GM21390 (cell line): ENCODE results near the gene ADAMTSL1.

Experiments
- ATAC-seq: cut with Tn5 transposase; IDR thresholded peaks from one replicate; pipeline ENCODE4 v1.9.1; 2021; ENCODE audit not compliant: unreplicated experiment

ADAMTSL1 gene

GRCh38 chr9:18891946-18892670 is 418.2 kb downstream of the ADAMTSL1 start:
- ATAC-seq, result no peak

DNA sequence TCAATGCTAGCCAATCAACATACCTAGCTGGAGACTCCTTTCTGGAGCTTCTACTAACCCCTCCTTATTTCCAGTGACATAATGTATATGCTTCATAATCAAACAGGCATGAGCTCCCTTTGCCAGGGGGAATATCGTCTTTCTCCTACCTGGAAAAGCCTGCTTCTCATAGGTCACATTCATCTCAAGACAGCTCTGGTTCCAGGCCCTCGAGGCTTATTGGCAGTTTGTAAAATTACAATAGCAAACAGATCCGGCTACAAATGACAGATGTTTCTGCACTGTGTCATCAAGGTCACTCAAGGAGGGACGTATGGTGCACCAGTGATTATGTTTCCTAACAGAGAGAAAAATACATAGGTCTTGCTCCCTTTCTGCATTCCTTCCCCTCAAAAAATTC is 419.1 kb downstream of the ADAMTSL1 start:
- no peak for ATAC-seq

DNA sequence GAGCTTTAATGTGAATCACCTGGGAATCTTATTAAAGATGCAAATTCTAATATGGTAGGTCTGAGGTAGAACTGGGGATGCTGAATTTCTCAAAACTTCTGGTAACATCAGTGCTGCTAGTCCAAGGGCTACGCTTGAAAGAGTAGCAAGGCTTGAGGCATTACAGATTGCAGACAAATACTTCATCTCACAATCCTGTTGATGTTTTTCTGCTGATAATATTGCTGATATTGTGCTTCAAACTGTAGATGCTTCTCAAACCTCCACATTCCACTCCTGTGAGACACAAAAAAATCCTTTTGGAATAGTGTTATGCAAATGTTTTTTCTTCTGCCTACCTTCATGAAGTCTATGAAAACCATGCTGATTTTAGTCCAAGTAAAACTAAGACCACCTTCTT is 419.5 kb downstream of the ADAMTSL1 start:
- no peak for ATAC-seq

- ATAC-seq, result no peak
Observed at GRCh38 chr9:18896004-18896403, 422.1 kb downstream of the ADAMTSL1 start.

GRCh38 chr9:18896531-18897179 is 422.7 kb downstream of the ADAMTSL1 start:
- ATAC-seq, result no peak

DNA sequence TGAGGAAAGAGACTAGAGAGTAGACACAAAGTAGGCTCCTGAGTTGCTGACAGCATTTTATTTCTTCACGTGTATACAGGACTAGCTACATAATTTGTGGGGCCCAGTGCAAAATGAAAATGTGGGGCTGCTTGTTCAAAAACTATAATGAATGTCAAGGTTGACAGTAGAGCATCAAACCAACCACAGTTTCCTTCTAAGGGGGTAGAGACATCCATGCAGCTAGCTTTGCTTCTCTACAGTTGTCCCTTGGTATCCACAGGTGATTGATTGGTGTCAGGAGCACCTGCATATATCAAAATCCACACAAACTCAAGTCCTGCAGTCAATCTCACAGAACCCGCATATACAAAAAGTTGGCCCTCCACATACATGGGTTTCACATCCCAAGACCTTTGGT is 429.5 kb downstream of the ADAMTSL1 start:
- no peak for ATAC-seq

GRCh38 chr9:18905028-18905882 is 431.3 kb downstream of the ADAMTSL1 start:
- no peak for ATAC-seq

DNA sequence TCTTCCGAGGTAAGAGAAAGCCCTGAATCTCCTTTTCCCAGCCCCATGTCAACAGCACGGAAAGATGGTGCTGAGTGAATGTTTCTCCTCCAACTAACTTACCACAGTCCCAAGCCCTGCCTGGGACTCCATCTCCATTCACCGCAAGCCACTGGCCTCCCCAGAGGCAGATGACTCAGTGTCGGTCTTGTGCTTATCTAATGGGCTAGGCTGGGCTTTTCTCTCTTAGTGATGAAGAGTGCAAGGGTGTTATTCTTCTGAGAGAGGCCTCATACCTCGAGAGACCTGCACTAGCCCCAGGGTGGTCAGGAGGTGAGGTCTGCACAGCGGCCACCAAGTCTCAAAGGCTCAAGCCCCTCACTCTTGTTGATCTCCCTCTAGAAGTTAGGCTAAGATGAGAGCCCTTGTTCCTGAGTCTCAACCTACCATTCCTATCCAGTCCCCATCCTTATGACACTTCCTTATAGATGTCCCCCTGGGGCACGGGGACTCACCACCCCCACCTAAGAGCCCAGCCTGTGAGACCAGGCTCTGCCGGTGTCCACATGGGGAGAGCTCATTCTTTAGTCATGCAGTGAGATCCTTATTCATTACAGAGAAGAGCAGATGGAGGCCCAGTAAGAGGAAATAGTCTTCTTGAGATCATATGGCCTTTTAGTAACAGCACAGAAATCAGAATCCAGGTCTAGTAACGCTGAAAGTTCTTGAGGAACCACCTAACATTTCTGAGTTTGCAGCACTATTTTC is 432.1 kb downstream of the ADAMTSL1 start:
- ATAC-seq, result no peak

DNA sequence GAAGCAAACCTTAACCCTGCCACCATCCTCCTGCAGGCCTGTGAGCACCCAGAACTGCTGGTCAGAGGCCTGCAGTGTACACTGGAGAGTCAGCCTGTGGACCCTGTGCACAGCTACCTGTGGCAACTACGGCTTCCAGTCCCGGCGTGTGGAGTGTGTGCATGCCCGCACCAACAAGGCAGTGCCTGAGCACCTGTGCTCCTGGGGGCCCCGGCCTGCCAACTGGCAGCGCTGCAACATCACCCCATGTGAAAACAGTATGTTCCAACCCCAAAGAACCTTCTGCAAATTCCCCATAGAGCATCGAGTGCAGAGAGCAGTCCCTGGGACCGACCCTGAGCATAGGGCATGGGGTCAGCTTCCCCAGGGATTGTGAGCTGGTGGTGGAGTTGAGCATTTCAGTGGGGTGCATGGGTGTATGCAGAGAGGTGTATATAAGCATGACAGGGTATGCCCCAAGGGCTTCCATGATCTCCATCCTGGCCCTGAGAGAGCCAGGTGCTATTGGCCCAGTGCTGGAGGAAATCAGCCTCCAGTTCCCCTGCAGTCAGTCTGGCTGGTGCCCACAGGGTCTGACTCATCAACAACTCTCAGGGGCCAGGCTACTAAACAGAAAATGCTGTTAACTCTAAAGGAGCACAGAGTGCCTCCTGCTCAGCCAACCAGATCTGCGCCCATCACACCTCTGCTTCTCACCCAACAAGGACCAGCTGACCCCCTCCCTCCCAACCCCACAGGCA is 432.9 kb downstream of the ADAMTSL1 start:
- ATAC-seq, result no peak

DNA sequence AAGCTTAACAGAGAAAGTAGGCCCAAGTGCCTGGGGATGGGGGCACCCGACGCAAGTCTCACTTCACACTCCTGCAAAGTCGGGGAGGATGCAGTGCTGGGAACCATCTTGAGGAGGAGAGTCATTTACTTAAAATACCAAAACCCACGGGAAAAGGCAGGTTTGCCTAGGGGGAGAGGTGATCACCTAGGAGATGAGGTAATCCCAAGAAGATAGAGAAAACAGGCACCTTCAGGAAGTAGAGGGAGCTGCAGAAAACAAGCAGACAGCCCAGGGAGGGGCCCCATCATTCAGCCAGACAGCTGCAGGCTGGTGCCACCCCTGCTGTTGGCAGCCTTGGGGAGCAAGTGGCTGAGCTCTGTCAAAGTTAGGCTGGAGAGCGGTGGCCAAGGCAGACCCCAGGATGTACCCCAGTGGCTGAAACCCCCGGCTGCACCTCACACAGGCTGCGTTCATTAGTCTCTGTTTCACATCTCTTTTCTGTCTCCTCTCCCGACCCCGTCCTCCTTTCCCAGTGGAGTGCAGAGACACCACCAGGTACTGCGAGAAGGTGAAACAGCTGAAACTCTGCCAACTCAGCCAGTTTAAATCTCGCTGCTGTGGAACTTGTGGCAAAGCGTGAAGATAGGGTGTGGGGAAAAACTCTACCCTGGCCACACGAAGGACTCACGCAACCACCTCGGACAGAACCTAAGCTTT is 434.1 kb downstream of the ADAMTSL1 start:
- ATAC-seq, result no peak

DNA sequence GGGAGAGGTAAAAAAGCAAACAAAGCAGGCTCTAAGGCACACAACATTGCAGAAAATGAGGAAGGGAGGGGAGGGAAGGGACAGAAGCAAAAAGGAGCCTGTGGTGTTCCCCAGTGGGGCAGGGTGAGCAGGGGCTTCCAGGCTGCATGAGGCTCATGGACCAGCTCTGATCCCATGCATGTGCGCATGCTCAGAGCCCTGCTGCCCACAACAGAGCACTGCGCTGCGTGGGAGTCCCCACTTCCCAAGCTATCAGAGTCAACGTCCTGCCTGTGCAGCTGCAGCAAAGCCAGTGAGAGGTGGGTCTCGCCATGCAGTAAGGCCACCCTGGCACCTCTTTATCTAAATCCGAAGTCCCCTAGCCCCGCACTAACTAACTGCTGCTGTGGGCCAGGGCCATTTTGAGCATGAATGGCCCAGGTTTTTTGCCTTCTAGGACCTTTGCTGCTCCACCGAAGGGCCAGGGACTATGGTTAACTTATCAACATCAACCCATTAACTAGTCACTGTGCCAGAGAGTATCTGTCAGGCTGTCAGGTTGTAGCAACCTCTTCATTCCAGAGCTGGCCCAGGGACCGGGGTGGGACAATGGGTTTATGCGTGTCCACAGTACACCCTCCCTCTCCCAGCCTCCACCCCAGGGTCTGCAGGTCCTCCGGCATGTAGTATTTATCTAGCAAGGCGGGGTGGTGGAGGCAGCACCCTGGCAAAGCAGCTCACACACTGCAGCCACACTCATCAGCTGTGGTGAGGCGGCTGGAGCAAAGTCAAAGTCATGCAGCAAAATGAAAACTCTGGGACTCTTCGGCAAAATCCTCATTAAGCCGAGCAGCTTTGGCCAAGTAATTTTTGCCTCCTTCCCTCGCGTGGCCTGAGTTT is 435.4 kb downstream of the ADAMTSL1 start:
- no peak for ATAC-seq

GRCh38 chr9:18910435-18910834 is 436.5 kb downstream of the ADAMTSL1 start:
- no peak for ATAC-seq

- ATAC-seq, result no peak
Observed at GRCh38 chr9:18910916-18911315, 437.0 kb downstream of the ADAMTSL1 start.

DNA sequence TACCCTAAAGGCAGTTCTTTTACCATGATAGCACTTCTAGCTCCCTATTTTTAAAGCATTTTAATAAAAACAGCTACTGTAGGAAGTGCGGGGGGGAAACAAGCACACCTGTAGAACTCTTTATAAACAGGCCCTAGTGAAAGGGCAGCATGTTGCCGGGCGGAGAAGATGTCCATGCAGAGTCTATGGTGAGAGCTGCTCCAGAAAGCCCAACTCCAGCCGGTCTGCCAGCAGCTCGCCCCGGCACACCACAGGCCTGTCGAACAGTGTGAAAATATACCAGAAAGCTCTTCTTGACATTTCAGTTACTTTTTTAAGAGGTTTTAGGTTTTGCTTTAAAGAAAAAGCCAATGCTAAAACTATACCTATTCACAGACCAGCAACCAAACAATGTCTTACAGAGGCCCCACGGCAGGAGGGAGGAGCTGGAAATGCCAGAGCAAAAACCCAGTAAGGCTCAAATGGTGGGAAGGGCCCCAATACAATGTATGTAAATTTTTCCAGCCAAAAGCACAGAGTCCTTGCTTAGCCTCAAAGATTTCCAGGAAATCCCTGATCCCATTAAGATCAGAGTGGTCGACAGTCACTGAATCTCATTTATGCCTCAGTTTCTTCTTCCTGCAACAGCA is 437.9 kb downstream of the ADAMTSL1 start:
- no peak for ATAC-seq

- ATAC-seq, result no peak
Observed at GRCh38 chr9:18920141-18921084, 446.5 kb downstream of the ADAMTSL1 start.

DNA sequence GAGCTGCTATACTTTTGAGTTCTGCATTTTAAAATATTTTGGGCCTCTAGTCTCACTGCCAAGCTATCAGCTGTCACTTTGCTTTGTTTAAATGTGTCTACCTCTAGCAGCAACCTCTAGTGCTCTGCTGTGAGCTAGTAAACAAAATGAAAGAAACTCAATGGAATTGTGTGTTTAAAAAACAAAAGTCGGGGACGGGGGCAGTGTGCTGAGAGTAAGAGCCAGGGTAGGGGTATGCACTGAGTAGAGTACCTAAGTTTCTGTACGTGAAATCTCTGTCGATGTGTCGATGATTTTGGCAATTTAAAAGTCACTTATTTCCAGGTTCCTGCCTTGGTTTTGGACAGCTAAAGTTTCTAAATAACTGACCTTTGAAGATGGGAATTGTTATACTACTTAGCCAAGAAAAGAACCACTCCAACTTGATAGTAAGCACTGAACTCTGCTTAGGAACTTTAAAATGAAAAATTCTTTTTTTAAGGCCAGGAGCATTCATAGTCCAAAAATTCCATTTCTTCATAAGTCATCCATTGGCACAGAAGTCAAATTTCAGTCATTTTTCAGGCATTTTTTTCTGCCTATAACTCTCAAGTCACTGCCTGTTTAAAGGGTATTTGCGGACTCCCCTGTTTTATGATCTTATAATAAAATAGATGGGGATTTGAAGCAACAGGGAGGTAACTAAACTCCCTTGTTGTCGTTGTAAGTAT is 447.6 kb downstream of the ADAMTSL1 start:
- ATAC-seq, result no peak
